GM19463 (cell line): ENCODE results near the gene HDAC7.

Experiments used
- ATAC-seq: cut with Tn5 transposase; IDR thresholded peaks from one replicate; pipeline ENCODE4 v1.9.1; 2021; ENCODE audit warnings: mild to moderate bottlenecking, moderate library complexity; ENCODE audit not compliant: unreplicated experiment

The HDAC7 gene

DNA sequence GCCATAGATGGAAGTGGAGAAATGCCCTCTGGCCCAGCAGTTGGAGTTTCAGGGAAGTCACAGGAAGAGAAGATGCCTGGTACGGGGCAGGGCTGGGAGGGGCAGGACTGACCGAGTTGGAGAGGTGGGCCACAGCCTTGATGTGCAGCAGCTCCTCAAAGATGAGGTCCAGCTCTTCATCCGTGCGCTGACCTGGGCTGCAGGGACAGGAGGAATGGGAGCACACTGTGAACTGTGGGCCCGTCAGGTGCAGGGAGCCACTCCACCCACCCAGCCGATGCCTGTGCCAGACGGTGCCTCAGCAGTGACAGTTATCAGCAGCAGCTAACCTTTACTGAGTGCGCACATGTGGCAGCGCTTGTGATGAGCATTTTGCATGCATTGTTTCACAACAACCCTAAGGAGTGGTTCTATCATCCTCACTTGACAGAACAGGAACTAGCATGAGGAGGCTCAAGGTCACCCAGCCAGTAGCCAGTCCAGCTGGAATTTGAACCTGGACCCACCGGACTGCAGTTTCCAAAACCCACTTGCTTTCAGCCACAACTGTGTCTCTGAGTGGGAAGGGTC, 69.4 kb downstream of the HDAC7 start:
- ATAC-seq, result no peak

GRCh38 chr12:47748899-47749298, 70.8 kb downstream of the HDAC7 start:
- ATAC-seq, result no peak

- no peak for ATAC-seq
Measured at GRCh38 chr12:47748507-47748828, 71.2 kb downstream of the HDAC7 start.

- no peak for ATAC-seq
Measured at GRCh38 chr12:47747596-47748506, 71.9 kb downstream of the HDAC7 start.

DNA sequence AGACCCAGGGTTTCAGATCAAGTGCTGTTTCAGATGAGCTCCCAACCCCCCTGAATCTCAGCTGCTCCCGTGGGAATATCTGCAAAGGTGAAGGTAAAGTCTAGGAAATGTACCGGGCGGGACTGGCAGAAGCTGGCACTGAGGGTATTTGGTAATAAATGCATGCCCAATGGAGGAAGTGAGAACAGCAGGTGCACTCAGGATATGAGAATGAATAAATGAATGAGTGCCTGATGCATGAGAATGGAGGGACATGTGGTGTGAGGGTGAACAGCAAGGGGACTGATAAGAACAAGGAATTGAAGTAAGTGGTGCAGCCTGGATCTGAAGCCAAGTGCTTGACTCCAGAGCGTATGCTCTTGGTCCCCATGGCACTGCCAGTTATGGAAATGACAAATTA, 72.6 kb downstream of the HDAC7 start:
- ATAC-seq, result peak; percentile 61

DNA sequence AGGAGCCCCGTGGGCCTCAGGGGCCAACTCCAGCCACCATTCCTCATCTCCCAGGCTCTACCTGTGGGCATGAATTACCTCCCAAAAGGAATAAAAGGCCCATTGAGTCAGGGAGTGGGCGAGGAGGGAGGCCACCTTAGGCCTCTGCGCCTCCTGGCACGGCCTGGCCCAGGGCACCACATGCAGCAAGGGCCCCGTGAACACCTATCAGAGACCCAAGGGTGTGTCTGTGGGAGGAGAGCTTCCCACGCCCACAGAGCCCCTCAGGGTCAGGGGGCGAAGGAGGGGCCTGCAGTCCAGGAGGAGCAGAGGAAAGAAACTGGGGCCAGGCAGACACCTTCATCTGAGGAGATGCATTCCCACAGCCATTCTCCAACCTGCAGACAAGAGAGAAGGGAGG, 73.2 kb downstream of the HDAC7 start:
- no peak for ATAC-seq

- no peak for ATAC-seq
Measured at GRCh38 chr12:47746073-47746472, 73.6 kb downstream of the HDAC7 start.

DNA sequence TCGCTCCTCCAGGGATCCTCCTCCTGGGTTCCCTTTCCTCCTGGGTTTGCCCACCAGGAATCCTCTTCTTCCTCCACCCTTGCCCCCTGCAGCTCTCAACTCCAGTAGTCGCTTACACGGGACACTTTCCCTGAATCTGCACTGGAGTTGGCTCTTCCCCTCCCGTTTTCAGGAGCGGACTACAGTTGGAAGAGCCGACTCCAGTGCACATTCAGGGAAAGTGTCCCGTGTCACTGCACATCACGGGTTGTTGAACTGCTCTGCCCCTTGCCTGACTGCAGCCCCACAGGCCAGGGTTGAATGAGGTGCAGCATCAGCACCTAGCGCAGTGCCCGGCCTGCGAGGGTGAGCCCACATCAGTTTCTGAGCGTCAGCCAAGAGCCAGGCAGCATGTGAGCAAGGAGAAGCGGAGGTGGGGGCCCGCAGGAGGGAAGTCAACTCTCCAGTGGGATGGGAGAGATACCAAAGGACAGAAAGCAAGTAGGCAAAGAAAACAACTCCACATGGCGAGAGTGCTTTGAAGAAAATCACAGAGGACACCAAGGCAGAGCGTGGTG, 74.1 kb downstream of the HDAC7 start:
- ATAC-seq, result no peak

GRCh38 chr12:47744778-47745436, 74.8 kb downstream of the HDAC7 start:
- ATAC-seq, result no peak

- no peak for ATAC-seq
Measured at GRCh38 chr12:47744005-47744651, 75.6 kb downstream of the HDAC7 start.

- no peak for ATAC-seq
Measured at GRCh38 chr12:47743311-47743860, 76.3 kb downstream of the HDAC7 start.

DNA sequence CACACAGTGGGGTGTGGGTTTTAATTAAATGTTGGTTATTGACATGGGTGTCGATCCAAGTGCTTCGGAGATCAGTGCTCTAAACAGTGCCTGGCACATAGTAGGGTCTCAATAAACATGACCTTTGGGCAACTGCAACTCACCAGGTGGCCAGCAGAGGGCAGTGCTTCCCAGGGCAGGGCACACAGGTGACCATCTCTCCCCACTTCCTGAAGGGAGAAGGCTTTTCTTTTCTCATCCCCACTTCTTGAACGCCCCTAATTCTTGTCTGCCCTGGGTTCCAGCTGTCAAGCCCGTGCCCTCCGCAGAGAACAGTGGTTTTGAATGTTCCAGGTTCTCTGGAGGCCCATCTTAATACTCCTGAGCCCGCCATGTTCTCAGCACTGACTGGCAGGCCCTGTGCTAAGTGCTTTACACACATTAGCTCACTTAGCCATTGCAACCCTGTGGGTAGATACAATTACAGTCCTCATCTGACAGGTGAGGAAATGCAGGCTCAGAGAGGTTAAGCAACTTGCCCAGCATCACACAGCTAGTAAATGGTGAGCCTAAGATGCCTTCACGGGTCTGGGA, 77.4 kb downstream of the HDAC7 start:
- no peak for ATAC-seq

- peak; percentile 47 for ATAC-seq
Measured at GRCh38 chr12:47741340-47741703, 78.4 kb downstream of the HDAC7 start.

DNA sequence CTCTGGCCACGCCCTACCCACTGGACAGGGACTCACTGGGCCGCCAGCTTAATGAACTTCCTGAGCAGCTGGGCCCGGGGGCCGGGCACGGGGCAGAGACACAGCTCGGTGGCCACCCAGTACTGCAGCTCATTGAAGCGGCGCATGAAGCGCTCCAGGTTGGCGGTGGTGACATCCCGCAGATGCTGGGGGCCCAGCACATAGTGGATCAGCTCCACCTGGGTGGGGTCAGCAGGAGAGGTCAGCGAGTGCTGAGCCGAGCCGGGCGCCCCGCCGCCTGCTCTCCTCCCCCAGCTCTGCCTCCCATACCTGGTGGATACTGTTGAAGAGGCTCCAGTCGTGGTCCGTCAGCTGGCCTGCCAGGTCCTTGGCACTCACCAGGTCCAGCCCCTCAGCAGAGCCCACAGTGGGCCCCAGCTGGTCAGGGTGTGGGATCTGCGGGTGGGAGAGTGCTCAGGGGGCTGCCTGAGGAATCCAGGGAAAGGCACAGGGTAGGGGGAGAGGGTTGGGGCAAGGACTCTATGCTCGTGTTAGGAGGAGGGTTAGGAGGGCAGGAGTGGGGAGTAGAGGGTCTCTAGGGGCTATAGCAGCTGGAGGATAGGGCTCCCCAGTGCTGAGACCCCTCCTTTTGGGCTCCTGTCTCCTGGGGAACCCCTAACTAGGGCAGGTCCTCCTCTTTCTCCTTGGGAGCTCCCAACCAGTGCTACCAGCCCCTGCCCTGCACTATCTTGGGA, 78.9 kb downstream of the HDAC7 start:
- ATAC-seq, result peak; percentile 39

DNA sequence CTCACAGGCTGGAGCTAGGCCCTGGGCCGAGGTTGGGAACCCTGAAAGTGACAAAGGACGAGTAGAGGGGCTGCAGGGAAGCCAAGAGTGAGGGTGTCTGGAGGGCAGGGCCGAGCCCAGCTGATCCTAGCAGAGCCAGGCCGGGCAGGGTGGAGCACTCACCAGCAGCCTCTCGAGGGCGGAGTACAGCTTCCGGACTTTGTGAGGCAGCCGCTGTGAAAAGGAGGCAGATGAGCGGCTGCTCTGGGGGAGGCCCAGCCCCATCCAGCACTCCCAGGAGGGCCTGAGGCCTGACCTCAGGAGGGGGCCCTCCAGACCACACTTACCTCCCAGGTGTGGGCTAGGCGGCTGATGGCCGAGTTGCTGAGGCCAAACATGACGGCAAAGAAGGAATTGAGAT, 79.7 kb downstream of the HDAC7 start:
- peak; percentile 65 for ATAC-seq

GRCh38 chr12:47739297-47739696, 80.4 kb downstream of the HDAC7 start:
- no peak for ATAC-seq

- ATAC-seq, result no peak
Measured at GRCh38 chr12:47737936-47738594, 81.6 kb downstream of the HDAC7 start.

GRCh38 chr12:47736877-47737676, 82.6 kb downstream of the HDAC7 start:
- no peak for ATAC-seq

- ATAC-seq, result no peak
Measured at GRCh38 chr12:47736216-47736615, 83.5 kb downstream of the HDAC7 start.
